ENCODE data around the gene CORO1C. TPM values are rescaled to one million over a fixed set of nuclear protein-coding genes. Genes with fewer than 3 reads are reported as not detected.
"Not testable (repeated sequence)": the region's sequence is repeated elsewhere in the genome, so short reads cannot be mapped to it uniquely, and the experiment has no call there.

CORO1C gene
- polyA plus RNA-seq: 68.4 TPM
- long read RNA-seq, donor 1, transcript CORO1C-201 (11 exons, 3,892 nt): major isoform, 8 of 8 reads
- long read RNA-seq, donor 1, partial matches to known transcripts: 0 of 8 reads
- long read RNA-seq, donor 1, other reads (novel, unspliced or antisense): 0 of 8 reads
- long read RNA-seq, donor 2, transcript CORO1C-201 (11 exons, 3,892 nt): major isoform, 9 of 21 reads
- long read RNA-seq, donor 2, partial matches to known transcripts: 10 of 21 reads
- long read RNA-seq, donor 2, other reads (novel, unspliced or antisense): 0 of 21 reads
- long read RNA-seq, donor 3: 0 reads
- long read RNA-seq, donor 4, partial matches to known transcripts: 0 of 1 reads
- long read RNA-seq, donor 4, other reads (novel, unspliced or antisense): 0 of 1 reads
- long read RNA-seq, donor 5, transcript CORO1C-201 (11 exons, 3,892 nt): major isoform, 9 of 9 reads
- long read RNA-seq, donor 5, partial matches to known transcripts: 0 of 9 reads
- long read RNA-seq, donor 5, other reads (novel, unspliced or antisense): 0 of 9 reads
- long read RNA-seq, donor 6, transcript CORO1C-201 (11 exons, 3,892 nt): major isoform, 8 of 8 reads
- long read RNA-seq, donor 6, partial matches to known transcripts: 0 of 8 reads
- long read RNA-seq, donor 6, other reads (novel, unspliced or antisense): 0 of 8 reads
- long read RNA-seq, donor 7, transcript CORO1C-201 (11 exons, 3,892 nt): major isoform, 13 of 14 reads
- long read RNA-seq, donor 7, partial matches to known transcripts: 0 of 14 reads
- long read RNA-seq, donor 7, other reads (novel, unspliced or antisense): 0 of 14 reads
- long read RNA-seq, donor 8, transcript CORO1C-201 (11 exons, 3,892 nt): major isoform, 5 of 6 reads
- long read RNA-seq, donor 8, partial matches to known transcripts: 0 of 6 reads
- long read RNA-seq, donor 8, other reads (novel, unspliced or antisense): 0 of 6 reads
- long read RNA-seq, donor 9, partial matches to known transcripts: 5 of 9 reads
- long read RNA-seq, donor 9, other reads (novel, unspliced or antisense): 0 of 9 reads
- long read RNA-seq, donor 10, transcript CORO1C-201 (11 exons, 3,892 nt): major isoform, 13 of 15 reads
- long read RNA-seq, donor 10, partial matches to known transcripts: 0 of 15 reads
- long read RNA-seq, donor 10, other reads (novel, unspliced or antisense): 0 of 15 reads
- long read RNA-seq, donor 11, transcript CORO1C-201 (11 exons, 3,892 nt): major isoform, 7 of 7 reads
- long read RNA-seq, donor 11, partial matches to known transcripts: 0 of 7 reads
- long read RNA-seq, donor 11, other reads (novel, unspliced or antisense): 0 of 7 reads

GRCh38 chr12:108731105-108731865 is at the start of gene CORO1C:
TSS of gene CORO1C (minus strand) at chr12:108731518. CDS start at chr12:108701318, 30,200 bp downstream.
- Histone ChIP-seq H3K27ac (ENCODE audit: low read length) (peak within 1 kb of the TSS; percentile 96), H3K36me3 (ENCODE audit: control insufficient read depth, insufficient read depth, low read length) (no peaks in the 10 kb centered on the region), H3K4me3 (ENCODE audit: low read length) (peak within 1 kb of the TSS; percentile 81), H3K9me3 (ENCODE audit: control insufficient read depth, low read depth, low read length) (no peaks in the 10 kb centered on the region), H3K27me3 (ENCODE audit: control insufficient read depth, insufficient read depth, low read length) (no peaks in the 10 kb centered on the region), H3K4me1 (ENCODE audit: control insufficient read depth, insufficient read depth, low read length) (peaks cover 30% of the 10 kb centered on the region)
- DNase-seq: peak; percentile 97 to 98
- no CpG with 5 or more reads among the region's 85 CpGs for WGBS (ENCODE audit: insufficient coverage, low lambda C conversion rate)

DNA sequence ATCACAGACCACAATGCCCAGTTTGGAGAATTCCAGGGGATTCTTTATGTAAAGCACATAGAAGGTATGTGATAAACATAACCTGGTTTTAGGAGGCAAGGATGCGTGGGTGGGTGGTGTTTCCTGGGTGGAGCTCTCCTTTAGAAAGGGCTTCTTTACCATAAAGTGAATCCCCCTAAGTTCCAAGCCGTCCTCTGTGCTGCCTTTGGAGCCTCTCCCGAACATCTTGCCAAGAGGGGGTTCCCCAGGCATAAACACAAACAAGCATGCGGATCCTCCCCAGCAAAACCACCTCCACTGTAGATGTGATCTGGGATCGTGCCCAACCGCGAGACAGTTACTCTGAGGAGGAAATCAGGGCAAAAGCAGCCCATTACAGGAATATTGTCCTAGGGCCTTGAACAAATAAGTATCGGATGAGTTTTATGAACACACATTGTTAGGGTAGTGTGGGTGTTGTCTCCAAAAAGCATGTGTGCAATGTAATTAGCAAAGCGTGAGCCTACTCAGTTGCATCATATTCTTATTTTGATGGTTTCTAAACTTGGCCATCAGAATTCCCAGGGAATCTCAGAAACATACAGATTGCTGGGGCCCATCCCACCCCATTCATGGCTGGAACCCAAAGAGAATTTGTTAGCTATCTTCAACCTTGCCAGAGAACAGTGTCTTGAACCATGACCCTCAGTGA is 48.8 kb upstream of the CORO1C start:
- H3K4me3 ChIP-seq (ENCODE audit: low read length): no peak overlapping the region
- peaks cover 12% of the 10 kb centered on the region for H3K36me3 ChIP-seq (ENCODE audit: control insufficient read depth, insufficient read depth, low read length)
- H3K27ac ChIP-seq (ENCODE audit: low read length): no peak overlapping the region
- no peak for DNase-seq
- H3K9me3 ChIP-seq (ENCODE audit: control insufficient read depth, low read depth, low read length): no peaks in the 10 kb centered on the region
- WGBS (ENCODE audit: insufficient coverage, low lambda C conversion rate): no CpG with 5 or more reads among the region's 9 CpGs
- H3K27me3 ChIP-seq (ENCODE audit: control insufficient read depth, insufficient read depth, low read length): no peaks in the 10 kb centered on the region
- H3K4me1 ChIP-seq (ENCODE audit: control insufficient read depth, insufficient read depth, low read length): no peaks in the 10 kb centered on the region

DNA sequence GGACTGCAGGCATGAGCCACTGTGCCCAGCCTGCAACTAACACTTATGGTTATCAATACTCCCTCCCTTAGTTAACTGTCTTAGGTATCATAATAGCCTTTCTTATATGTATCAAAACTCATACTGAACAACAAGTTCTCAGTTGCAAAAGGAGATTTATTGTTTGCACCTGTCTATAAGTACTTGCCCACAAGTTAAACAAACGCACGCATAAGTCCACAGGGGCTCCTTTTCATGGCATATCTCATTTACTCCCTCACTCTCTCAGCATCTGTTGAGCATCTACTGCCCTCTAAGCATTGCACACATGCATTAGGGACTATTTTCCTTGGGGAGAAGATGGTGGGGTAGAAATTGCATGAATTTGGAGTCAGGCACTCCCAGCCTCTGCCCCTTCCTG is 46.7 kb upstream of the CORO1C start:
- 100% methylated on average over 2 of the region's 2 CpGs for WGBS (ENCODE audit: insufficient coverage, low lambda C conversion rate)
- DNase-seq: no peak

DNA sequence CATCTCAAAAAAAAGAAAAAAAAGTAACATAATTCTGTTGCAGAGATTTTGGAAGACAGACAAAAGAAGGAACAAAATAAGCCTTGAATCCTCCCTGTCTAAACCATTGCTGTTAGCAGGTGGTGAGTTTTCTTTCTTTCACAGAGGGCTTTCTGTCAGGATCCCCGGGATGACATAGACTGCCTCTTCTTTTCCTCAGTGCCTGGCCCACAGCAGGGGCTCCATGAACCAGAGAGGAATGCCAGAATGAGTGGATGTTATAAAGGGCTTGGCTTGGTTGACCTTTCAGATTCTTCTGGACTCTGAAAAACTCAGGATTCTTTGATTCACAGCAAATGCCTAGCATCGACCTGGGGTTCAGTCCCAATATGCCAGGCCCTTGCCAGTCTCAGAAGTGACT is 45.8 kb upstream of the CORO1C start:
- Histone ChIP-seq H3K36me3 (ENCODE audit: control insufficient read depth, insufficient read depth, low read length) (no peaks in the 10 kb centered on the region), H3K4me1 (ENCODE audit: control insufficient read depth, insufficient read depth, low read length) (peaks cover 13% of the 10 kb centered on the region), H3K9me3 (ENCODE audit: control insufficient read depth, low read depth, low read length) (no peaks in the 10 kb centered on the region), H3K27me3 (ENCODE audit: control insufficient read depth, insufficient read depth, low read length) (no peaks in the 10 kb centered on the region), H3K27ac (ENCODE audit: low read length) (no peak overlapping the region), H3K4me3 (ENCODE audit: low read length) (no peak overlapping the region)
- WGBS (ENCODE audit: insufficient coverage, low lambda C conversion rate): 83% methylated on average over 1 of the region's 2 CpGs
- DNase-seq: no peak

More for the DNA sequence above, 46.7 kb upstream of the CORO1C start:
- Histone ChIP-seq H3K4me3 (ENCODE audit: low read length) (no peak overlapping the region), H3K27me3 (ENCODE audit: control insufficient read depth, insufficient read depth, low read length) (no peaks in the 10 kb centered on the region), H3K4me1 (ENCODE audit: control insufficient read depth, insufficient read depth, low read length) (peaks cover 13% of the 10 kb centered on the region), H3K36me3 (ENCODE audit: control insufficient read depth, insufficient read depth, low read length) (peaks cover 3% of the 10 kb centered on the region), H3K9me3 (ENCODE audit: control insufficient read depth, low read depth, low read length) (no peaks in the 10 kb centered on the region), H3K27ac (ENCODE audit: low read length) (no peak overlapping the region)

GRCh38 chr12:108773798-108774788 is 42.8 kb upstream of the CORO1C start:
- H3K27ac ChIP-seq (ENCODE audit: low read length): peak overlapping the region; percentile 30

GRCh38 chr12:108772891-108773797 is 41.8 kb upstream of the CORO1C start:
- no peaks in the 10 kb centered on the region for H3K36me3 ChIP-seq (ENCODE audit: control insufficient read depth, insufficient read depth, low read length)
- no peaks in the 10 kb centered on the region for H3K27me3 ChIP-seq (ENCODE audit: control insufficient read depth, insufficient read depth, low read length)
- no peak for DNase-seq
- WGBS (ENCODE audit: insufficient coverage, low lambda C conversion rate): no CpG with 5 or more reads among the region's 25 CpGs
- H3K9me3 ChIP-seq (ENCODE audit: control insufficient read depth, low read depth, low read length): no peaks in the 10 kb centered on the region
- no peak overlapping the region for H3K27ac ChIP-seq (ENCODE audit: low read length)
- peaks cover 22% of the 10 kb centered on the region for H3K4me1 ChIP-seq (ENCODE audit: control insufficient read depth, insufficient read depth, low read length)
- H3K4me3 ChIP-seq (ENCODE audit: low read length): no peak overlapping the region

More at GRCh38 chr12:108773798-108774788, 42.8 kb upstream of the CORO1C start:
- peaks cover 14% of the 10 kb centered on the region for H3K4me1 ChIP-seq (ENCODE audit: control insufficient read depth, insufficient read depth, low read length)
- peak; percentile 61 to 71 for DNase-seq
- no peaks in the 10 kb centered on the region for H3K36me3 ChIP-seq (ENCODE audit: control insufficient read depth, insufficient read depth, low read length)
- no peaks in the 10 kb centered on the region for H3K9me3 ChIP-seq (ENCODE audit: control insufficient read depth, low read depth, low read length)
- no peak overlapping the region for H3K4me3 ChIP-seq (ENCODE audit: low read length)
- H3K27me3 ChIP-seq (ENCODE audit: control insufficient read depth, insufficient read depth, low read length): no peaks in the 10 kb centered on the region
- 60% methylated on average over 1 of the region's 23 CpGs for WGBS (ENCODE audit: insufficient coverage, low lambda C conversion rate)

- no peaks in the 10 kb centered on the region for H3K9me3 ChIP-seq (ENCODE audit: control insufficient read depth, low read depth, low read length)
- no peak for DNase-seq
- WGBS (ENCODE audit: insufficient coverage, low lambda C conversion rate): no CpG with 5 or more reads among the region's 2 CpGs
- H3K36me3 ChIP-seq (ENCODE audit: control insufficient read depth, insufficient read depth, low read length): no peaks in the 10 kb centered on the region
- H3K27me3 ChIP-seq (ENCODE audit: control insufficient read depth, insufficient read depth, low read length): no peaks in the 10 kb centered on the region
- no peak overlapping the region for H3K4me3 ChIP-seq (ENCODE audit: low read length)
- H3K27ac ChIP-seq (ENCODE audit: low read length): no peak overlapping the region
- peaks cover 22% of the 10 kb centered on the region for H3K4me1 ChIP-seq (ENCODE audit: control insufficient read depth, insufficient read depth, low read length)
Observed at GRCh38 chr12:108772247-108772646, 40.9 kb upstream of the CORO1C start.

DNA sequence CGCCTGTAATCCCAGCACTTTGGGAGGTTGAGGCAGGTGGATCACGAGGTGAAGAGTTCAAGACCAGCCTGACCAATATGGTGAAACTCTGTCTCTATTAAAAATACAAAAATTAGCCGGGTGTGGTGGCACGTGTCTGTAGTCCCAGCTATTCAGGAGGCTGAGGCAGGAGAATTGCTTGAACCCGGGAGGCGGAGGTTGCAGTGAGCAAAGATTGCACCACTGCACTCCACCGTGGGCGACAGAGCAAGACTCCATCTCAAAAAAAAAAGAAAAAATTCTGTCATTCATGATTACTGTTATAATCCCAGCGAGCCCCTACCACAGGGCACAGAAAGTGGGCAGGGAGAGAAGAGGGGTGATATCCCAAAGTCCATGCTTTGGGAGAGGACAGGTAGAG is 40.5 kb upstream of the CORO1C start:
- WGBS (ENCODE audit: insufficient coverage, low lambda C conversion rate): no CpG with 5 or more reads among the region's 9 CpGs

More for the DNA sequence above, 40.5 kb upstream of the CORO1C start:
- peaks cover 22% of the 10 kb centered on the region for H3K4me1 ChIP-seq (ENCODE audit: control insufficient read depth, insufficient read depth, low read length)
- H3K27me3 ChIP-seq (ENCODE audit: control insufficient read depth, insufficient read depth, low read length); H3K27ac ChIP-seq (ENCODE audit: low read length); H3K9me3 ChIP-seq (ENCODE audit: control insufficient read depth, low read depth, low read length); H3K36me3 ChIP-seq (ENCODE audit: control insufficient read depth, insufficient read depth, low read length); DNase-seq; H3K4me3 ChIP-seq (ENCODE audit: low read length): not testable (repeated sequence)
